HG03439 (cell line): ENCODE results near the gene TUBA3E.
"Not testable (repeated sequence)": the region's sequence is repeated elsewhere in the genome, so short reads cannot be mapped to it uniquely, and the experiment has no call there.

Experiments used
- ATAC-seq: cut with Tn5 transposase; IDR thresholded peaks from one replicate; pipeline ENCODE4 v1.9.1; 2021; ENCODE audit warnings: mild to moderate bottlenecking, moderate library complexity; ENCODE audit not compliant: unreplicated experiment

Gene TUBA3E

DNA sequence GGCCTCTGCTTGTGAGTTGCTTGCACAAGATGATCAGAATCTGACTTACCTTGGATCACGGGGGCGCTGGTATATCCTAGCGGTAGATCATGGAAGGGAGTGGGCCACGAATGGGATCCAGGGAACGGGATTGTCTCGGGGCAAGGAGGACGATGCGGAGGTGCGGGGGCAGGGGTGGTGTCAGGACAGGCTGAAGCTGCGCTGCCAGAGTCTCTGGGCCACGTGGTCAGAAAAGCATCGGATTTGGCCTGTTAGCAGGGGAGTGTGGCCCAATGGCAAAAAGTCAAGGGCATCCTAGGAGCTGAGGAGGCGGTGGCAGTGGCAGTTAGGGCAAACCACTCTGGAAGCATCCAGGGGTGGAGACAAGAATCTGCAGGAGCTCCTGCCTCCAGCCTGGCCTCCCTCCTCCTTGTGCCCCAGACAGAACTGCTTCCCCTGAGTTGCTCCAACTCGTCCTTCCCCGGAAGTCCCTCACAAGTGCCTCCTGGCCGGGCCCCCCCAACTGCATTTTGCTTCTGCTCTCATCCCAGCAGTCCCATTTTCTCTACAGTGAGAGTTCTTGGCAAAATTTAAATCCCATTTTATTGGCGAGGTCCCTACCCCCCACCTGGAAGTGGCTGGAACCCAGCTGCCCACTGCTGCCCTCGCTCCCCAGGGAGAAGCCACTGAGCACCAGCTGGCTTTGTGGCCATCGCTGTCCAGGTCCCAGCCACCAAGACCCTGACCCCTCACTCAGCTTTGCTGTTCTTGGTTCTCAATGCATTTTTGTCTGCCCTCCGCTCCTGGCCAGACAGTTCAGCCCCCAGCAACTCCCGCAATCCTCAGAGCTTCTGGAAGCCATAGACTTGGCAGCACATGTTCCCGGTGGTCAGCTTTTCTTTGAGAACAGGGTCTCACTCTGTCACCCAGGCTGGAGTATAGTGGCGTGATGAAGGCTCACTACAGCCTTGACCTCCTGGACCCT lies 47.8 kb downstream of the TUBA3E start:
- no peak for ATAC-seq

DNA sequence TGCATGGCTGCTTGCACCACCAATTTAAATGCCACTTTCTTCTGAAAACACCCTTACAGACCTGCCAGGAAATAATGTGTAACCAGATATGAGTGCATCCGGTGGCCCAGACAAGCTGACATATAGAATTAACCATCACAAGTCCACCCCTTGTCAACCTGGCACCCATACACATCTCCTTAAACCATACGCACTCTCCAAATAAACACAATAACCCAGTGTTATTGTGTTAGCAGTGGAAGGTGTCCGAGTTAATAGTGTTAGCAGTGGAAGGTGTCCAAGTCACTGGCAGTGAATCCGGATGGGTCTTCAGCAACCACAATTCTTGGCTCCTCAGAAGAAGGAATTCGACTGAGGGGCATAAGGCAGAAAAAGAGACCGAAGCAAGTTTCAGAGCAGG lies 49.7 kb downstream of the TUBA3E start:
- not testable (repeated sequence) for ATAC-seq

DNA sequence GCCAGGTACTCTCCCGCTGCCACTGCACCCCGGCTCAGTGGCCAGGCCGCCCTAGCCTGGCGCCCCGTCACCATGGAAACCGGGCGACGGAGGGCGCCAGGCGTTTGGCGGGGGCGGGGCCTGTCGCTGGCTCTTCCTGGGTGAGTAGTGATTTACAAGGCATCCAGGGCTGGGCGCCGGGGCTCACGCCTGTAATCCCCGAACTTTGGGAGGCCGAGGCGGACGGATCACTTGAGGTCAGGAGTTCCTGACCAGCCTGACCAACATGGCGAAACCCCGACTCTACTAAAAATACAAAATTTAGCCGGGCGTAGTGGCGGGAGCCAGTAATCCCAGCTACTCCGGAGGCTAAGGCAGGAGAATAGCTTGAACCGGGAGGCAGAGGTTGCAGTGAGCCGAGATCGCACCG lies 53.2 kb downstream of the TUBA3E start, which contains the start of gene CCDC74B:
Gene CCDC74B (minus strand): TSS at position 107 of the 409 bp plus-strand sequence. CDS start 116 bp downstream, outside the sequence.
- ATAC-seq = peak; percentile 92

DNA sequence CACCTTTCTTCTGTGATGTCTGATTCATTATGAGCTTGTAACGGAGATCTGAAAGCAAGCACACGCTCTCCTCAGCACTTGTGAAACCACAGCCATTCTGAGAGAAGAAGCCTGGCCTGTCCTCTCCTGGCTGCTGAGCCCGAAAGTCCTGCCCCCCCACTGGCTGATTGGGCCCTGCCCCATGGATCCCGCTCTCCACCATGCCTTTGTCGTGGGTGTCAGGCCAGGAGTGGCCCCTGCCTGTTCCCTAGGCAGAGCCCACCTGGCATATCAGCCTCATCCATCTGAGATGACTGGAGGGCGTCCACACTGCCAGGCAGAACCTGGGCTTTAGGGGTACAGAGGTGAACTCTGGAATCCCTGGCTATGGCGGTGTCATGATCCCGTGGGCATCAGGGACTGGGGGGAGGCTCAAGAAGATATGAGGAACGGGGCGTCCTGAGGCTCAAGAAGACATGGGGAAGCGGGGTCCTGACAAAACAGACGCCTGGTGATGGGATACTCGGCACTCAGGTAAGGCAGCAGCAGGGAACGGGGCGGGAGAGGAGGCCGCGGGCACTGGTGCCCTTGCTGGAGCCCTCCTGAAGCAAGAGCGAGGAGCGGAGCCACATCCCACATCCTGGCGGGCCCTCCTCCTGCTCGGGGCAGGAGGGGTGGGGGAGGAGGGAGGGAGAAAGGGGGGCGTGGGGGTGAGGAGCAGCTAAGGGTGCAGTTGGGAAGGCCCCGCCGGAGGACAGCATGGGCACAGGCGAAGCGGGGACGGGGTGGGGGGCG lies 54.8 kb downstream of the TUBA3E start:
- ATAC-seq = peak; percentile 38

DNA sequence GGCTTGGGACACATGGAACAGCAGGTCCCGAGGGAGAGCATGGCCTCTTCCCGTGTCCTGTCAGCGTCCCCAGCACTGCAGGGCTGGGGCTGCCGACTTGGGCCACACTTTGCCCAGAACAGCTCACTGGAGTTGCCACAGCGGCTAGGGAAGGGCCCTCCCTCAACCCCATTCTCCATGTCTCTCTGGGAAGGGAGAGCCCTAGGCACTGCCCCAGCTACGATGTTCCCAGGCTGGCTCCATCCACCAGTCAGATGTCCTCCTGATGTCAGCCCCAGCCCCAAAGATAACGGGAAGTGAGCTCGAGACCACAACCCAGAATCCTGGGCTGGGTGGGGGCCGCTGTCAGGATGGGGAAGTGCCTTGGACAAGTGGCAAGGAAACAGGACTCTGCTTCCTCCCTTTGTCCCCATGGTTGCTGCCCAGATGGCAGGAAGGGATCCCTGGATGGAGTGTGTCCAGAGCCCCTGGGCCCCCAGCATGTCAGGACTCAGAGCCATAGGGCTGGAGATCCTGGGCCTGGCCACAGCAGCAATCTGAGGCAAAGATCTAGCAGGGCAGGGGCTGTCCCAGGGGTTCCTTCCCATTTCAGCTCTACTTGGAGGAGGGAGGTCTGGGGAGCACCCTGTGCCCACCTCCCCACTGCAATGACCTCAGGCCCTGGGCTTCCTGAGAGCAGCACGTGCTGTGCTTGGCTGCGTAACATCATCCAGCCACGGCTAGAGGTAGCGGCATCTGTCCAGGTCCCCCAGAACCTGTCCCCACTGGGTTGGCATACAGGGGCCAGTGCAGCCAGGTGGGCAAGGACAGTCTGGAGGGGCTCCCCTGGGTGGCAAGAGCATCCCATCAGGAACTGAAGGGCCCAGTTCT lies 55.6 kb downstream of the TUBA3E start:
- ATAC-seq = not testable (repeated sequence)
